Esophagus squamous epithelium (tissue), 4 donors: ENCODE data around the gene BCAM.

Experiments
- POLR2A ChIP-seq, 4 donors: fragments of 450-650 bp; IDR thresholded peaks; one replicate each; pipeline ENCODE4 v1.6.1; 2017; ENCODE audit warnings: antibody characterized with exemption in 4 of 4, mild to moderate bottlenecking in 4 of 4, moderate library complexity in 3 of 4
- TF ChIP-seq, protein P1 (sequence below), 6 experiments: fragments of 450-650 bp in 4 of 6; fragments of 200-600 bp in 2 of 6; sonication (generic) in 2 of 6; IDR thresholded peaks; one replicate each; pipeline ENCODE4 v1.5.1; 2016 to 2019; ENCODE audit warnings: antibody characterized with exemption in 6 of 6, mild to moderate bottlenecking in 4 of 6, moderate library complexity in 4 of 6

- TF ChIP-seq, protein P1, sequence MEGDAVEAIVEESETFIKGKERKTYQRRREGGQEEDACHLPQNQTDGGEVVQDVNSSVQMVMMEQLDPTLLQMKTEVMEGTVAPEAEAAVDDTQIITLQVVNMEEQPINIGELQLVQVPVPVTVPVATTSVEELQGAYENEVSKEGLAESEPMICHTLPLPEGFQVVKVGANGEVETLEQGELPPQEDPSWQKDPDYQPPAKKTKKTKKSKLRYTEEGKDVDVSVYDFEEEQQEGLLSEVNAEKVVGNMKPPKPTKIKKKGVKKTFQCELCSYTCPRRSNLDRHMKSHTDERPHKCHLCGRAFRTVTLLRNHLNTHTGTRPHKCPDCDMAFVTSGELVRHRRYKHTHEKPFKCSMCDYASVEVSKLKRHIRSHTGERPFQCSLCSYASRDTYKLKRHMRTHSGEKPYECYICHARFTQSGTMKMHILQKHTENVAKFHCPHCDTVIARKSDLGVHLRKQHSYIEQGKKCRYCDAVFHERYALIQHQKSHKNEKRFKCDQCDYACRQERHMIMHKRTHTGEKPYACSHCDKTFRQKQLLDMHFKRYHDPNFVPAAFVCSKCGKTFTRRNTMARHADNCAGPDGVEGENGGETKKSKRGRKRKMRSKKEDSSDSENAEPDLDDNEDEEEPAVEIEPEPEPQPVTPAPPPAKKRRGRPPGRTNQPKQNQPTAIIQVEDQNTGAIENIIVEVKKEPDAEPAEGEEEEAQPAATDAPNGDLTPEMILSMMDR (IDR thresholded peaks at IDR 0.05), result peak in 1 of 6 experiments; percentile 6
- TF ChIP-seq POLR2A (IDR thresholded peaks at IDR 0.05), result peak in 3 of 4 donors; percentile 12 to 71 (median 67)
These were observed 38.5 kb downstream of the BCAM start for GRCh38 chr19:44847144-44848035.
